ENCODE data around the gene KCNG2. TPM values are rescaled to one million over a fixed set of nuclear protein-coding genes. Genes with fewer than 3 reads are reported as not detected.

Gene KCNG2
- total and polyA plus RNA-seq, 9 of the 15 experiments (the other 6 are each of a cell fraction or from before 2014, with no cell fraction given): not detected

GRCh38 chr18:79796531-79797405 lies 970 bp upstream of the KCNG2 start:
- H3K27me3 ChIP-seq (ENCODE audit: control insufficient read depth in 2 of 2, insufficient read depth in 2 of 2, low read length in 2 of 2): peaks cover 24 to 72% of the 10 kb centered on the region in 2 experiments; a peak in 4 of 5 replicates
- BruUV-seq (replicated peaks): no TSS peak
- no peak for DNase-seq (ENCODE audit: extremely low read depth in 1 of 4, low spot score in 3 of 4)
- no peaks in the 10 kb centered on the region for H3K79me2 ChIP-seq (ENCODE audit: control insufficient read depth, insufficient read depth, low read length)
- H3K27ac ChIP-seq (ENCODE audit: extremely low read depth, low read depth, low read length): no peak overlapping the region
- no peak overlapping the region for H2AFZ ChIP-seq (ENCODE audit: low read depth, low read length)
- H3K9me3 ChIP-seq (replicated peaks; ENCODE audit: control insufficient read depth, insufficient read depth, low read depth, low read length): no peaks in the 10 kb centered on the region
- H3K9me1 ChIP-seq (ENCODE audit: control insufficient read depth, insufficient read depth, low read length): no peaks in the 10 kb centered on the region
- WGBS (ENCODE audit: insufficient coverage, low coverage, missing lambda C conversion rate): 17% methylated on average over 14 of the region's 21 CpGs
- no peak overlapping the region for H3K4me3 ChIP-seq
- ChIA-PET POLR2A (no interaction called here), CTCF (ENCODE audit: low intra/inter-chr PET ratio) (no interaction called here)
- H3K4me2 ChIP-seq (ENCODE audit: insufficient read depth, low read length): no peak overlapping the region
- FAIRE-seq: no peak
- no peak for ATAC-seq
- peaks cover 0 to 6% of the 10 kb centered on the region in 2 experiments; a peak in 1 of 5 replicates for H3K4me1 ChIP-seq (replicated peaks in 1 of 2; ENCODE audit: control insufficient read depth in 2 of 2, insufficient read depth in 2 of 2, low read length in 2 of 2)
- H4K20me1 ChIP-seq (replicated peaks; ENCODE audit: control insufficient read depth, insufficient read depth, low read length): no peaks in the 10 kb centered on the region
- H3K9ac ChIP-seq (ENCODE audit: insufficient read depth in 1 of 2, low read depth in 2 of 2, low read length in 2 of 2): no peak overlapping the region
- no peaks in the 10 kb centered on the region for H3K36me3 ChIP-seq (ENCODE audit: control insufficient read depth, insufficient read depth, low read length)
- TF ChIP-seq SP2 (IDR thresholded peaks at IDR 0.05; ENCODE audit: extremely low read depth, low read depth, low read length, poor library complexity, severe bottlenecking): no peak
- TF ChIP-seq, protein P1, sequence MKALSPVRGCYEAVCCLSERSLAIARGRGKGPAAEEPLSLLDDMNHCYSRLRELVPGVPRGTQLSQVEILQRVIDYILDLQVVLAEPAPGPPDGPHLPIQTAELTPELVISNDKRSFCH (CRISPR knock-in tag; IDR thresholded peaks at IDR 0.05): no peak
- TF ChIP-seq, protein P1 (tag; IDR thresholded peaks at IDR 0.05): no peak
- TF ChIP-seq U2AF1 (optimal IDR thresholded peaks at IDR 0.05; ENCODE audit: low read depth, low read length): no peak
- TF ChIP-seq ZNF655 (CRISPR knock-in tag; IDR thresholded peaks at IDR 0.05): no peak
- TF ChIP-seq ZNF146 (CRISPR knock-in tag; IDR thresholded peaks at IDR 0.05; ENCODE audit: unreplicated experiment): no peak
- TF ChIP-seq, protein P2, sequence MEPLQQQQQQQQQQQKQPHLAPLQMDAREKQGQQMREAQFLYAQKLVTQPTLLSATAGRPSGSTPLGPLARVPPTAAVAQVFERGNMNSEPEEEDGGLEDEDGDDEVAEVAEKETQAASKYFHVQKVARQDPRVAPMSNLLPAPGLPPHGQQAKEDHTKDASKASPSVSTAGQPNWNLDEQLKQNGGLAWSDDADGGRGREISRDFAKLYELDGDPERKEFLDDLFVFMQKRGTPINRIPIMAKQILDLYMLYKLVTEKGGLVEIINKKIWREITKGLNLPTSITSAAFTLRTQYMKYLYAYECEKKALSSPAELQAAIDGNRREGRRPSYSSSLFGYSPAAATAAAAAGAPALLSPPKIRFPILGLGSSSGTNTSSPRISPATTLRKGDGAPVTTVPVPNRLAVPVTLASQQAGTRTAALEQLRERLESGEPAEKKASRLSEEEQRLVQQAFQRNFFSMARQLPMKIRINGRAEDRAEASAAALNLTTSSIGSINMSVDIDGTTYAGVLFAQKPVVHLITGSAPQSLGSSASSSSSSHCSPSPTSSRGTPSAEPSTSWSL (CRISPR knock-in tag; IDR thresholded peaks at IDR 0.05; ENCODE audit: borderline replicate concordance): no peak
- no peak for TF ChIP-seq RBBP5 (IDR thresholded peaks at IDR 0.05; ENCODE audit: borderline replicate concordance, insufficient read depth, low read length, poor library complexity, severe bottlenecking)
- TF ChIP-seq HINFP (tag; conservative IDR thresholded peaks at IDR 0.05; ENCODE audit: low read depth): no peak
- no peak for TF ChIP-seq CCAR2 (IDR thresholded peaks at IDR 0.05; ENCODE audit: low read depth, low read length)
- no peak for TF ChIP-seq ZNF57 (CRISPR knock-in tag; IDR thresholded peaks at IDR 0.05)
- TF ChIP-seq ZKSCAN8 (CRISPR knock-in tag; IDR thresholded peaks at IDR 0.05): no peak
- TF ChIP-seq TRIM24 (IDR thresholded peaks at IDR 0.05): no peak
- no peak for TF ChIP-seq PTRF (tag; IDR thresholded peaks at IDR 0.05)
- no peak for TF ChIP-seq CHD1 (IDR thresholded peaks at IDR 0.05; ENCODE audit: low read length)
- no peak for TF ChIP-seq MED1 (CRISPR knock-in tag; IDR thresholded peaks at IDR 0.05; ENCODE audit: borderline replicate concordance)
- TF ChIP-seq PHB2 (IDR thresholded peaks at IDR 0.05; ENCODE audit: low read depth): no peak
- intact Hi-C loops (cut with micrococcal nuclease): no loop called here
- in situ Hi-C loops (cut with MboI): no loop called here

All from K562 (cell line).